ENCODE data around the gene CYP3A5.
"Not testable (repeated sequence)": the region's sequence is repeated elsewhere in the genome, so short reads cannot be mapped to it uniquely, and the experiment has no call there.

The CYP3A5 gene

DNA sequence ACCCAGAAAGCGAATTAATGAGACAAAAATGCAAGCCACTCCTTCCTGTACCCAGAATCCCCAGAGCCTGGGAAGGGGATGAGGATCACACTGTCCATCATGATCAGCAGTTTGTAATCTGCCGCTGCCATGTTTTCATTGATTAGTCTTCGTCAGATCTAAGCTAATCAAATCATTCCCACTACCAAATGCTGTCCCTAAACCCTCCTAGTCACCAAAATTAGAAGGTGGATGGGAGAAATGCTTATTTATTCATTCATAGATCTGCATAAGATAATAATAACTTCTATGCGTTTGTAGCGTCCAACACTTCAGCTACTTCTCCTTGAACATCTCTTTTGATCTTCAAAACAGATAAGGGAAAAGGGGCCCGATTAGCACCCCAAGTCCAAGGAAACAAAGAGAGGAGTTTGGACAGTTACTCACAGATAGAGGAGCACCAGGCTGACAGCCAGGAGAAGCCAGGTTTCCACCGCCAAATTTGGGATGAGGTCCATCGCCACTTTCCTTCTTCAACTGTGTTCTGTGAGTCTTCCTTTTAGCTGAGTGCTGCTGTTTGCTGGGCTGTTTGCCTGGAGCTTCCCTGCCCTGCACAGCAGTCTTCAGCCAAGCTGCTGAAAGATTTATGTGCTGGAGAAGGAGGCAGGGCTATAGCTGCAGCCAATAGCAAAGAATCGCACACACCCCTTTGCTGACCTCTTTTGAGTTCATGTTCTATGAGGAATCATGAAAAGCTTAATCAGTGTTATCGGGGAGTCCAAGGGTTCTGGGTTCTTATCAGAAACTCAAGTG is at the start of gene CYP3A5:
Gene CYP3A5, minus strand, starts transcription at position 597 of the 792 bp plus-strand sequence. Its CDS starts 100 bp downstream, at position 497.
- DNase-seq (ENCODE audit: low read depth) = no peak

DNA sequence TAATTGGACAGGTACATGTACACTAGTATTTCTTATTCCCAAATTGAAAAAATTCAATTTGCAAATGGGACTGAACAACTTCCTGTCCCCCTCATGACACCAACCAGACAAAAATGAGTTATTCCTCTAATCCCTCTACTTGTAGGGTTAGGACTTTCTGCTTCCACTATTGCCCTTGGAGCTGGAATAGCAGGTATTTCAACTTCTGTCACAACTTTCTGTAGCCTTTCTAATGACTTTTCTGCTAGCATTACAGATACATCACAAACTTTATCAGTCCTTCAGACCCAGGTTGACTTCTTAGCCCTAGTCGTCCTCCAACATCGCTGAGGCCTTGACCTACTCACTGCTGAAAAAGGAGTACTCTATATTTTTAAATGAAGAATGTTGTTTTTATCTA is 48.8 kb upstream of the CYP3A5 start:
- DNase-seq (ENCODE audit: low read depth) = no peak

DNA sequence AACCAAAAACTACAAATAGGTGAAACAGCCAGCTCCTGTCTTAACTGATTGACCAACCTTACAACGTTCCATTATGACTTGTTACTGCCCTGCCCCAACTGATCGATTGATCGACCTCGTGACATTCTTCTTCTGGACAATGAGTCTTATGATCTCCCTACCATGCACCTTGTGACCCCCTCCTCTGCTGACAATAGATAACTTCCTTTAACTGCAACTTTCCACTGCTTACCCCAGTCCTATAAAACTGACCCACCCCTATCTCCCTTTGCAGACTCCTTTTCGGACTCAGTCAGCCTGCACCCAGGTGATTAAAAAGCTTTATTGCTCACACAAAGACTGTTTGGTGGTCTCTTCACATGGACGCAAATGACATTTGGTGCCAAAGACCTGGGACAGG is 43.4 kb upstream of the CYP3A5 start:
- DNase-seq (ENCODE audit: low read depth) = not testable (repeated sequence)

DNA sequence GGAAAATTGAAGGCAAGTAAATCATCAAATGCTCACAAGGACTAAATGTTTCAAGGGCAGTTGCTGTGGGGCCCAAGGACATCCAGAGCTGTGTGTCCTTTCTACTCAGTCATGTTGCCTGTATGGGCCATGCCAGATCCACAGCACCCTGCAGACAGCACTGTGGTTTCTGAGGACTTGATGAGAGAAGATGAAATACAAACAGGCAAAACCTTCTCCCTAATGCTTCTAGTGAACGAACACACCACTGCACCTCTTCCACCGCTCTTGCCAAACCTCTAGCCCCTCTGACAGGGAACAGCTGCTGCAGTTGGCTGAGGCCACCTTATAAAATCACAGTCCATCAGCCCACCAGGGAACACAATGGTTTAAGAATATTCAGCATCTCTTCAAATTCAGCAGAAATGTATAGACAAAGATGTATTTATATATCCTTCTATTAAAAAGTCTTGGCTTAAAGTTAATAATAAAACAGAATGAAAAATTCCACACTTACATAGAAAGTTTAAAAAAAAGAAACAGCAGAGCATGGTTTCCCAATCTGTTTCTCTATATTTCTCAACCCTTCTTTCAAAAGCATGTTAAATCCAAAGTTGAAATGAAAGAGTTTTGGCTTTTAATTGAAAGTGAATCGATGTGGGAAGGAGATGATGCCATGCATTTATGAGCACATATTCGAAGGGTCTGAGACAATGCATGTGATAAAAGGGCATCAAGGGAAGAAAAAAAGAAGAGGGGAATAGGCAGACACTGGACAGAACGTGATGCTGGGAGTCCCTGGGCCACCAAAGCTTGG is 41.2 kb upstream of the CYP3A5 start:
- no peak for DNase-seq (ENCODE audit: low read depth)

DNA sequence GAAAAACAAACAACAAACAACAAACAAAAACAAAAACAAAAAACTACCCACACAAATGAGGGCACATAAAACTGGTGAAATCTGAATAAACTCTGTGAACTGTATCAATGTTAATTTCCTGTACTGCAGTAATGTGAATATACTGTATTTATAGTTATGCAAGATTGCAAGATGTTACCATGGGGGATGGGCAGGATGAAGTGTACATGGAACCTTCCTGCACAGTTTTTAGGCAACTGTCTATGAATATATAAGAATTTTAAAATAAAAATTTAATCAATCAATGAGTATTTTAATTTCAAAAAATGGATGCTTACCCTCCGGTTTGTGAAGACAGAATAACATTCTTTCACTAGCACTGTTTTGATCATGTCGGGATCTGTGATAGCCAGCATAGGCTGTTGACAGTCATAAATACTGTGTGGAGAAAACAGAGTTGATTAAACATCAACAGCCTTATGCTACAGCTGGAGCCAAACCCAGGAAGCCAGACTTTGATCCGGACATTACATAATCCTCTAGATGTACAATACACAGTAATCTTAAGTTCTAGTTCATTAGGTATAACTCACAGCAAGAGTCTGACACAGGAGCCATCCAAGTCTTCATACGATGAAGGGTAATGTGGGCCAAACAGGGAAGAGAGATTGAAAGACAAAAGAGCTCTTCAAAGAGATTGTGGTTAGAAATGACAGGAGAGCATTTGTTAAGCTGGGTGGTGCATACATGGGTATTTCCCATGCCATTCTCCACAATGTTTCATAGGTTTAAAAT is 40.4 kb upstream of the CYP3A5 start:
- DNase-seq (ENCODE audit: low read depth) = no peak

DNA sequence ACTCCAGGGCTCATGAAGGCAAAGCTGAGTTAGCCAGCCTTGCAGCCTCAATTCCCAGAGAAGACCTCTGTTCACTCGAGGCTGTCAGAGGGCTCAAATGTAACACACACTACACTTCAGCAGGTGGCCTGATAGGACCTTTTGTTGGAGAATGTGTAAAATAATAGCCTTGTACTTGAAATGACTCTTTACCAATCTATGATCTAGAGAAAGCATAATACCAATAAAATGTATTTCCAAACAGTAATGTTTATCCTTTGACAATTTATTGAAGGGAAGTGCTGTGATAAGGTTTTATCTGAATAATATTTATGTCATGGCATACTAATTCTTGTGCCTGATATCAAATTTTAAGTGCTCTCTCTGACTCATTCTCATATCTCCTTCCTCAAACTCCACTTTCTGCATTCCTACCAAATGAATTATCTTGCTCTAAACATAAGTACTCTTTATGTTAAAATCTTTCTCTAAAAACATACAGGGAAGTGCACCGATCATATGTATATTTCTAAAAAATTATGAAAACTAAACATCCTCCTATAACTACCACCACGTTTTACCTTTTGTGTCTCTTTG is 34.3 kb upstream of the CYP3A5 start:
- no peak for DNase-seq (ENCODE audit: low read depth)

DNA sequence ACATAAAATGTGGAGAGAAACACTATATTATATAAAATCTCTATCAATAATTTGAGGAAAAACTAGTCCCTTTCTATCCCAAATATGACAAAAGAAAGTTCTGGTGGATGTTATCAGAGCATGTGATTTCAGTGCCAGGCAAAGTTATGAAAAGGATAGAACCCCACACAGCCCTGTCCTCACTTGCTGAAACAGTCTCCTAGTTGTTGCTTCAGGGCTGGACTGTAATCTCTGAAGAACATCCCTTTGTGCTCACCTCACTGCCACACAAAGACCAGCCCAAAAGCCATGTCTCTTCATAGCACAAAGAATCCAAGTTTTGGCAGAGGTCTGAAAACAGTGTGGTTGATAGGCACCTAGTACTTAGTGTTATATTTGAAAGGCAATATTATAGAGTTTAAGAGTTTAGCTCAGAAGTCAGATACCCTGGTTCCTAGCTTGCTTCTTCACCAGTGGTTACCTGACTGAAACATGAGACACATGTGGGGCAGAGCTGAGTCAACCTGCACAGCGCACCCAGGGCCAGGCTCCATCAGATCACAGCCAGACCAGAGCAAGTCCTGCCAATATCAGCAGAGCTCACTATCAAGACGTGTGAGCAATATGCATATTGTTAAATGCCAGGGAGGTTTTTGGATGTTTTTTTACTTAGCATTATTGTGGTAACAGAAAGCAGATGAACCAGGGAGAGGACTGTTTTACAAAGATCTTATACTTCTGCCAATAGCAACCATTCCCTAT is 30.2 kb upstream of the CYP3A5 start:
- DNase-seq (ENCODE audit: low read depth) = no peak

DNA sequence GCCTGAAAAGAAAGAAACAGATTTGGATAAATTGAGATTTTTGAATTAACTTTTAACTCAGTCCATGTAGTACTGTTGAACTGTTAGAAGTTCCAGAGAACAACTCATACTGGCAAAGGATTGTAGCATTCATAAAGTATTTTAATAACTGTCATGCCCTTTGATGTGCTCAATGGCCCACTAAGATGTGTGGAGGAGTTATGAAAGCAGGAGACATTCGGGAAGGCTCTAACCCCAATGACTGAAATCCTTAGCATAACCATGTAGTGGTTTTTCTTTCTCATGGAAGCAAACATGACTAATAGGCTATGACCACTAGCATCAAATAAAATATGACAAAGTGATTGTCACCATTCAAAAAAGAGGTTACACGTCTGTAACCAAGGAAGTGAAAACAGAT is 29.5 kb upstream of the CYP3A5 start:
- no peak for DNase-seq (ENCODE audit: low read depth)

DNA sequence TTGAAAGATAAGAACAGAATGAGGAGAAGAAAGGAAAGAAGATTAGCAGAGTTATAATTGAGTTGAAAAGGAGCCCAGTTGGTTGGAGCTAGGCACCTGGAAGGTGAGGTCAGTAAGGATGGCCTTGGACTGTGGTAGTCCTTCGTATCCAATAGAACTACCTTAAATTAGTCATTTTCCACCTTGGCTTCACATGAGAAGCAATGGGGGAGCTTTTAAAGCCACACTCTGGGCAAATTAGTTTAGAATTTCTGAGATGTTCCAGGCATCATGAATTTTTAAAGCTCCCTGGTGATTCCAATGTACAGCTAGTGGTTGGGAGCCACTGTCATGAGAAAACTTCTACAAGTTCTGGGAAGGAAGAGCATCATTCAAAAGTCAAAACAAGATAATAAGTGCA is 27.3 kb upstream of the CYP3A5 start:
- DNase-seq (ENCODE audit: low read depth) = no peak

DNA sequence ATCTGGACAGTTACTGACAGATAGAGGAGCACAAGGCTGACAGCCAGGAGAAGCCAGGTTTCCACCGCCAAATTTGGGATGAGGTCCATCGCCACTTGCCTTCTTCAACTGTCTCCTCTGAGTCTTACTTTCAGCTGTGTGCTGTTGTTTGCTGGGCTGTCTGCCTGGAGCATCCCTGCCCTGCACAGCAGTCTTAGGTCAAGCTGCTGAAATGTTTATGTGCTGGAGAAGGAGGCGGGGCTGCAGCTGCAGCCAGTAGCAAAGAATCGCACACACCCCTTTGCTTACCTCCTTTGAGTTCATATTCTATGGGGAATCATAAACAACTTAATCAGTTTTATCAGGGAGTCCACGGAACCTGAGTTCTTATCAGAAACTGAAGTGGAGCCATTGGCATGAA is 20.1 kb upstream of the CYP3A5 start:
- no peak for DNase-seq (ENCODE audit: low read depth)

DNA sequence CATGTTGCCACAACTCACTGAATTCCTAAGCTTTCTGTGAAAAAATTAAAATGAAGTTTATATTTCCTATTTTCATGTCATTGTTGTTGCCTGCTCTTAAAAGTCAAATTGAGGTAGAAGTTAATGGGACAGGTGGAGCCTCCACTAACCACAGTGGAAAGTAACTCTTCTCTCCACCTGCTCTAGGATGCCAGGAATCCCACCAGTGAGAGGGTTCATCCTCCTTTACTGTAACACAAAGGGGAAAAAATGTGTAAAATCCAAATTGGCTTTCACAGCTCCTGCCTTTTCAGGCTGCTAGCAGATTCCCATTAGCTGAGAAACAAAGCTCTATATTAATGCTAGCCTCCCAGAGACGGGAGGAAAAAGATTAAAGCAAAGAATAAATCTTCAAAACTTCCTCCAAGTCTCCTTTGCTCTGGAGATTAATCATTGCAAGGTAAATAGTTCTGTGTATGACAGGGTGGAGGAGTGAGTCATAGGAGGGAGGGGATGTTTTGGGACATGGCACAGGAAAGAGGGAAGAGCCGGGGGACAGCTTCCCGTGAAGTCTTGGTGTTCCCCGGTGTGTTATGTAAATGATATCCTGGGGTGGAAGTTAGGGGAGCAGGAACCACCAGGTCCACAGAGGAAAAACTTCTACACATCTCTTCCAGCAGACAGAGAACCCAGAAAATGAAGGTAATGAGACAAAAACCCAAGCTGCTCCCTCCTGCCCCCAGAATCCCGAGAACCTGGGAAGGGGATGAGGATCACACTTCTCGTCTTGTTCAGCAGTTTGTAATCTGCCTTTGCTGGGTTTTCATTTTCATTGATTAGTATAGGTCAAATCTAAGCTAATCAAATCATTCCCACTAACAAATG is 19.3 kb upstream of the CYP3A5 start:
- not testable (repeated sequence) for DNase-seq (ENCODE audit: low read depth)

DNA sequence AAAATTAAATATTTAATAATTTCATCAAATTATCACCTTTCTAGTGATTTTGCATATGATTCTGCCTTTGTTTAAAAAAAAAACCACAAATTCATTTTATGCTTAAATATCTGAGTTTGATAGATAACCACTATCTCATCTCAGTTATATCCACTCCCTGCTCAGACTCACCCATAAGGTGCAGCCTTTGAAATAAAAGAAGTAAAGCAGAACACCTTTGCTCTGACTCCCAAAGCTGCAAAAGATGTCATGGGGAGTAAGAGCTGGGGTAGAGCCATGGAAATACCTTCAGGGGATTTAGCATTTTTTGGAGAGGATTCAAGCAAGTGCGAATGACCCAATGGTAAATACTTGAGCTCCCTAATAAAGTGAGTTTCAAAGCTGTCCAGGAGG is 15.1 kb upstream of the CYP3A5 start:
- no peak for DNase-seq (ENCODE audit: low read depth)

DNA sequence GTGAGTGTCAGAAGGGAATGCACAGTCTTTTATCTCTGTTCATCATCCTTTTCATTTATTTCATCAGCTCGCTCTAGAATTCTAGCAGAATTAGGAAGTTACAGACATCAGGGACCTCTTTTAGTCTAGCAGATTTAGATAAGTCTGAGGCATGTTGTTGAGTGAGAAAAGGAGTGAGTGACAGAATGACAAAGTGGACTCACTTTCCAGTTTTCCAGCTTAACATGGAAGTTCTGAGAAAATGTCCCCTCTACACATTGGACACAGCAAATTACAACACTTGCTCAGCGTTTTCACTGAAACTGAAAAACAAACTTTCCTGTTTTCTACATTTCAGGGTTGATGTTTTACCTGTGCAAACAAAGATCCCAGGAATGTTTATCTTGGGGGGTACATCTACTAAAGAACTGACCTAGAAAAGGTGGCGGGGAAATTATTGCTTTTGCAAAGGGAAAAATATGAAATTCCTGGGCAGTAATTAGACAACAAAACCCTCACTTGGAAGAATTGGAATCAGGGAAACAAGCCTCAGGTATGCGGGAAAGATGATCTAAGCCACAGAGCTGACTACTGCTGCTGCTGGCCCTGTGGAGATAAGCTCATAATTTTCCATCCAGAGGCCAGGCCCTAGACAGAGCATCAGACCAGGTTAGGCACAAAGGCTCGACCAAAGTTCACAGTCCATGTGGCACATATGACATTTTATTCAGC is 14.6 kb upstream of the CYP3A5 start:
- no peak for DNase-seq (ENCODE audit: low read depth)

DNA sequence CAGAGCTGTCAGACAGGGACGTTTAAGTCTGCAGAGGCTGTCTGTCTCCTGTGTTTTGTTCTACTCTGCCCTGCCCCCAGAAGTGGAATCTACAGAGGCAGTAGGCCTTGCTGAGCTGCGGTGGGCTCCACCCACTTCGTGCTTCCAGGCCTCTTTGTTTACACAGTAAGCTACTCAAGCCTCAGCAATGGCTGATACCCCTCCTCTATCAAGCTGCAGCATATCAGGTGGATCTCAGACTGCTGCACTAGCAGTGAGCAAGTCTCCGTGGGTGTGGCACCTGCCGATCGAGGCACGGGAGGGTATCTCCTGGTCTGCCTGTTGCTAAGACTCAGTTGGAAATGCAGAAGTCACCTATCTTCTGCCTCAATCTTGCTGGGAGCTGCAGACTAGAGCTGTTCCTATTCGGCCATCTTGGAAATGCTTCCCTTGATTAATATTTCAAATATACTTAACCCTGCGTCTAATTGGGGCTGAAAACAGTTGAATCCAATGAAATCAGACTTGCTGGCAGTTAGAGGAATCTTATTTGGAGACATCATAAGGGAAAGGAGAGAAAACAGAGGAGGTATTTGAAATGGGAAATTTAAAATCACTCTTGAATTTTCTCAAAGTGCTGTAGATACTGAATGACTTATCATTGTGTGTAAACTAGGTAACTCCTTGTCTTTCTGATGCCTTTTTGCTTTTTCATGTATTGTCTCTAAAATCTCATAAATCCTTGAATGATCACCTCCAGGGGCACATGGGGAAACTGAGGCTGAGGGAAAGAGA is 13.8 kb upstream of the CYP3A5 start:
- DNase-seq (ENCODE audit: low read depth) = no peak

DNA sequence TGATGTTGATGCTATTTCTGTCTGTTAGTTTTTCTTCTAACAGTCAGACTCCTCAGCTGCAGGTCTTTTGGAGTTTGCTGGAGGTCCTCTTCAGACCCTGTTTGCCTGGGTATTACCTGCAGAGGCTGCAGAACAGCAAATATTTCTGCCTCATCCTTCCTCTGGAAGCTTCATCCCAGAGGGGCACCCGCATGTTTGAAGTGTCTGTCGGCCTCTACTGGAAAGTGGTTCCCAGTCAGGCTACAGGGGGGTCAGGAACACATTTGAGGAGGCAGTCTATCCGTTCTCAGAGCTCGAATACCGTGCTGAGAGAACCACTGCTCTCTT is 13.3 kb upstream of the CYP3A5 start:
- no peak for DNase-seq (ENCODE audit: low read depth)

DNA sequence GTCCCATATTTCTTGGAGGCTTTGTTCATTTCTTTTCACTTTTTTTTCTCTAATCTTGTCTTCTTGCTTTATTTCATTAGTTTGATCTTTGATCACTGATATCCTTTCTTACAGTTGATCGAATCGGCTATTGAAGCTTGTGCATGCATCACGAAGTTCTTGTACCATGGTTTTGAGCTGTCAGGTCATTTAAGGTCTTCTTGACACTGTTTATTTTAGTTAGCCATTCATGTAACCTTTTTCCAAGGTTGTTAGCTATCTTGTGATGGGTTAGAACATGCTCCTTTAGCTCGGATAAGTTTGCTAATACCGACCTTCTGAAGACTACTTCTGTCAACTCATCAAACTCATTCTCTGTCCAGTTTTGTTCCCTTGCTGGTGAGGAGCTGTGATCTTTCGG is 12.8 kb upstream of the CYP3A5 start:
- DNase-seq (ENCODE audit: low read depth) = not testable (repeated sequence)

DNA sequence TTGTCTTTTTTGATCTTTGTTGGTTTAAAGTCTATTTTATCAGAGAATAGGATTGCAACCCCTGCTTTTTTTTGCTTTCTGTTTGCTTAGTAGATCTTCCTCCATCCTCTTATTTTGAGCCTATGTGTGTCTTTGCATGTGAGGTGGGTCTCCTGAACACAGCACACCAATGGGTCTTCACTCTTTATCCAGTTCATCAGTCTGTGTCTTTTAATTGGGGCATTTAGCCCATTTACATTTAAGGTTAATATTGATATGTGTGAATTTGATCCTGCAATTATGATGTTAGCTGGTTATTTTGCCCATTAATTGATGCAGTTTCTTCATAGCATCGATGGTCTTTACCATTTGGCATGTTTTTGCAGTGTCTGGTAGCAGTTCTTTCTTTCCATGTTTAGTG is 11.9 kb upstream of the CYP3A5 start:
- DNase-seq (ENCODE audit: low read depth) = not testable (repeated sequence)

DNA sequence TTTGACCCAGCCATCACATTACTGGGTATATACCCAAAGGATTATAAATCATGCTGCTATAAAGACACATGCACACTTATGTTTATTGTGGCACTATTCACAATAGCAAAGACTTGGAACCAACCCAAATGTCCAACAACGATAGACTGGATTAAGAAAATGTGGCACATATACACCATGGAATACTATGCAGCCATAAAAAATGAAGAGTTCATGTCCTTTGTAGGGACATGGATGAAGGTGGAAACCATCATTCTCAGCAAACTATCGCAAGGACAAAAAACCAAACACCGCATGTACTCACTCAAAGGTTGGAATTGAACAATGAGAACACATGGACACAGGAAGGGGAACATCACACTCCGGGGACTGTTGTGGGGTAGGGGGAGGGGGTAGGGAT is 11.1 kb upstream of the CYP3A5 start:
- not testable (repeated sequence) for DNase-seq (ENCODE audit: low read depth)

DNA sequence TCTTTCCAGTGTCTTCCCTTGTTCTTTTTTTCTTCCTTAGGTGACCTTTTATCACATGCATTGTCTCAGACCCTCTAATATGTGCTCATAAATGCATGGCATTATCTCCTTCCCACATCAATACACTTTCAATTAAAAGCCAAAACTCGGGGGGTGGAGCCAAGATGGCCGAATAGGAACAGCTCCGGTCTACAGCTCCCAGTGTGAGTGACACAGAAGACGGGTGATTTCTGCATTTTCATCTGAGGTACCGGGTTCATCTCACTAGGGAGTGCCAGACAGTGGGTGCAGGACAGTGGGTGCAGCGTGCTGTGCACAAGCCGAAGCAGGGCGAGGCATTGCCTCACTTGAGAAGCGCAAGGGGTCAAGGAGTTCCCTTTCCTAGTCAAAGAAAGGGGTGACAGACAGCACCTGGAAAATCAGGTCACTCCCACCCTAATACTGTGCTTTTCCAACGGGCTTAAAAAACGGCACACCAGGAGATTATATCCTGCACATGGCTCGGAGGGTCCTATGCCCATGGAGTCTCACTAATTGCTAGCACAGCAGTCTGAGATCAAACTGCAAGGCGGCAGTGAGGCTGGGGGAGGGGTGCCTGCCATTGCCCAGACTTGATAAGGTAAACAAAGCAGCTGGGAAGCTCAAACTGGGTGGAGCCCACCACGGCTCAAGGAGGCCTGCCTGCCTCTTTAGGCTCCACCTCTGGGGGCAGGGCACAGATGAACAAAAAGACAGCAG is 6.2 kb upstream of the CYP3A5 start:
- DNase-seq (ENCODE audit: low read depth) = not testable (repeated sequence)

Measured in activated gamma-delta T cell treated with anti-CD3 and anti-CD28 coated beads, Interleukin-2, amount 50 U/mL, for 16 hours (primary cell).